ENCODE measurements around the gene ENKD1.

GRCh38 chr16:67714522-67714921 lies 48.0 kb upstream of the ENKD1 start:
- TF ChIP-seq CTCF (IDR thresholded peaks at IDR 0.05) = no peak
- TF ChIP-seq HOXA7 (CRISPR knock-in tag; IDR thresholded peaks at IDR 0.05) = no peak
- TF ChIP-seq MAFK (IDR thresholded peaks at IDR 0.05; ENCODE audit: partially characterized antibody) = no peak
- no peak for TF ChIP-seq ZSCAN20 (CRISPR knock-in tag; IDR thresholded peaks at IDR 0.05)
